Parathyroid adenoma (tissue), 2 donors: ENCODE measurements around the gene RSBN1L.

Source experiments
- H2AFZ ChIP-seq: fragments of 300-600 bp; sonication (generic); one replicate; pipeline ENCODE4 v1.7.0; 2017; ENCODE audit warnings: antibody characterized with exemption, mild to moderate bottlenecking
- H3K27ac ChIP-seq: fragments of 300-600 bp; sonication (generic); one replicate; pipeline ENCODE4 v1.7.0; 2017
- H3K27me3 ChIP-seq: fragments of 300-600 bp; sonication (generic); one replicate; pipeline ENCODE4 v1.7.0; 2017; ENCODE audit warnings: low read length; ENCODE audit not compliant: control insufficient read depth, insufficient read depth
- H3K36me3 ChIP-seq: fragments of 300-600 bp; sonication (generic); one replicate; pipeline ENCODE4 v1.7.0; 2017; ENCODE audit warnings: low read length; ENCODE audit not compliant: control insufficient read depth, insufficient read depth
- H3K4me1 ChIP-seq: fragments of 300-600 bp; sonication (generic); one replicate; pipeline ENCODE4 v1.7.0; 2017; ENCODE audit warnings: control low read depth
- H3K4me2 ChIP-seq: fragments of 300-600 bp; sonication (generic); one replicate; pipeline ENCODE4 v1.7.0; 2017; ENCODE audit warnings: low read length
- H3K4me3 ChIP-seq: fragments of 300-600 bp; sonication (generic); one replicate; pipeline ENCODE4 v1.7.0; 2017; ENCODE audit warnings: low read depth, low read length
- H3K79me2 ChIP-seq: fragments of 300-600 bp; sonication (generic); one replicate; pipeline ENCODE4 v1.7.0; 2017; ENCODE audit warnings: control low read depth
- H3K9ac ChIP-seq: fragments of 300-600 bp; sonication (generic); one replicate; pipeline ENCODE4 v1.7.0; 2017; ENCODE audit warnings: mild to moderate bottlenecking
- H3K9me3 ChIP-seq: fragments of 300-600 bp; sonication (generic); one replicate; pipeline ENCODE4 v1.7.0; 2017; ENCODE audit warnings: low read length; ENCODE audit not compliant: control insufficient read depth
- CTCF ChIP-seq: fragments of 300-600 bp; sonication (generic); IDR thresholded peaks from one replicate; pipeline ENCODE4 v1.7.0; 2017; ENCODE audit warnings: antibody characterized with exemption, mild to moderate bottlenecking
- donor health status: primary hyperparathyroidism.

RSBN1L gene

GRCh38 chr7:77788327-77788902 is 92.2 kb downstream of the RSBN1L start:
- Histone ChIP-seq H2AFZ (no peak overlapping the region), H3K9me3 (no peaks in the 10 kb centered on the region), H3K4me1 (peaks cover 12% of the 10 kb centered on the region), H3K27me3 (no peaks in the 10 kb centered on the region), H3K9ac (no peak overlapping the region), H3K36me3 (no peaks in the 10 kb centered on the region), H3K4me2 (no peak overlapping the region), H3K27ac (no peak overlapping the region), H3K4me3 (no peak overlapping the region), H3K79me2 (no peaks in the 10 kb centered on the region)
- TF ChIP-seq CTCF, result no peak

- no peak for TF ChIP-seq CTCF
- no peak overlapping the region for H3K4me3 ChIP-seq
- H2AFZ ChIP-seq, result peak overlapping the region; percentile 29
- H3K27me3 ChIP-seq, result no peaks in the 10 kb centered on the region
- H3K9ac ChIP-seq, result no peak overlapping the region
- no peaks in the 10 kb centered on the region for H3K79me2 ChIP-seq
- no peaks in the 10 kb centered on the region for H3K9me3 ChIP-seq
- H3K36me3 ChIP-seq, result no peaks in the 10 kb centered on the region
- H3K27ac ChIP-seq, result peak overlapping the region; percentile 3
- peaks cover 22% of the 10 kb centered on the region for H3K4me1 ChIP-seq
- no peak overlapping the region for H3K4me2 ChIP-seq
Measured at GRCh38 chr7:77791336-77791735, 95.1 kb downstream of the RSBN1L start.

DNA sequence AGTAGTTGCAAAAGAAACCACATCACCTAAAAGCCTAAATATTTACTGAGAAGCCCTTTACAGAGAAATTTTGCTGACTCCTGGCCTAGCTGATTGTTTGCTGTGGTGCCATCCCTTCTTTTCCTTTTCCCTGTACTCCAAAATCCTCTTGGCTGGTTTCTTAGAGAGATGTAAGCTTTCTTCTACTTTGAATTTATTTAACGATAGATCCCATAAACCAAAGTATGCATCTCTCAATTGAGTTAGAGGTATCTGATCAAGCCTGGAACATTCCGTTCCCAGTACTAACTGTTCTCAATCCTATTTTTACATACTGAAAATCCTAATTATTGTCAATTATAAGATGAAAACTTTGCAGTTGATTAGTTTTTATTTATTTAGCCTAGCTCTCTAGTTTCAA is 95.7 kb downstream of the RSBN1L start:
- no peaks in the 10 kb centered on the region for H3K79me2 ChIP-seq
- no peaks in the 10 kb centered on the region for H3K9me3 ChIP-seq
- H3K27me3 ChIP-seq, result no peaks in the 10 kb centered on the region
- no peaks in the 10 kb centered on the region for H3K36me3 ChIP-seq
- no peak overlapping the region for H3K4me3 ChIP-seq
- no peak overlapping the region for H3K4me2 ChIP-seq
- no peak overlapping the region for H2AFZ ChIP-seq
- peaks cover 22% of the 10 kb centered on the region for H3K4me1 ChIP-seq
- H3K9ac ChIP-seq, result no peak overlapping the region
- TF ChIP-seq CTCF, result no peak
- H3K27ac ChIP-seq, result no peak overlapping the region

DNA sequence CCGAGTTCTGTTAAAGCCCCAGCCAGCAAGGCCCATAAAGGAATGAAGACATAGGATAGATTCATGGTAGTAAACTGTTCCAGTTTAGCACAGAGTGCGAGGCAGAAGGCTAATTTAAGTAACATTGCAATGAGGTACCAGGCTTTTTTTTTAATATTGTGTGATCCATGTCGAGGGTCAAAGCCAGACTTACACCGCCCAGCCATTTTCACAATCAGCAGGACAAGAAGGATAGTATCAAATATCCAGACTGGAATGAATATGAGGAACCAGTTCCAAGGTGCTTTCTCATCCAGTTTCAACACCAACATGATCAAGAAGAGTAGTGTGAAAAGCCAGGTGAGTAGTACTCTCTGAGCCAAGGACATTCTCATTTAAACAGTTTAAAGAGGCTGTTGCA is 97.7 kb downstream of the RSBN1L start:
- Histone ChIP-seq H3K9me3 (no peaks in the 10 kb centered on the region), H3K4me1 (peaks cover 22% of the 10 kb centered on the region), H3K9ac (no peak overlapping the region), H2AFZ (no peak overlapping the region), H3K4me2 (peak overlapping the region; percentile 5), H3K36me3 (no peaks in the 10 kb centered on the region), H3K79me2 (peaks cover 5% of the 10 kb centered on the region), H3K27me3 (no peaks in the 10 kb centered on the region), H3K4me3 (no peak overlapping the region), H3K27ac (peak overlapping the region; percentile 50)
- no peak for TF ChIP-seq CTCF

DNA sequence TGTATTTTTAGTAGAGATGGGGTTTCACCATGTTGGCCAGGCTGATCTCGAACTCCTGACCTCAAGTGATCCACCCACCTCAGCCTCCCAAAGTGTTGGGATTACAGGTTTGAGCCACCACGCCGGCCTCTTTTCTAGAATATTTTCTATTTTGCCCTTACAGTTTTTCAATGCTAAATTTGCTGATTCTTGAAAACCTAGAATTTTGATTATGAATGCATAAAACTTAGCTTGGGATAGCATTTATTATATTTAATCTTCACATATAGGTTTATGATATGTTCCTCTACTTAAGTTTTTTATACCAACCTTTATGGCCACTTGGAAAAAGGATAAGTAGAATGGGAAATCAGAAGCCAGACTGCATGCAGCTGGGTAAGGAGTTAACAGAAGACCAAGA is 99.8 kb downstream of the RSBN1L start:
- Histone ChIP-seq H3K4me1 (peaks cover 26% of the 10 kb centered on the region), H2AFZ (no peak overlapping the region), H3K4me2 (peak overlapping the region; percentile 1), H3K79me2 (peaks cover 8% of the 10 kb centered on the region), H3K9ac (no peak overlapping the region), H3K36me3 (no peaks in the 10 kb centered on the region), H3K4me3 (no peak overlapping the region), H3K27ac (no peak overlapping the region), H3K9me3 (no peaks in the 10 kb centered on the region), H3K27me3 (no peaks in the 10 kb centered on the region)
- no peak for TF ChIP-seq CTCF
